CD1c-positive myeloid dendritic cell (primary cell): ENCODE results near the gene ATP2A3.
"Not testable (repeated sequence)": the region's sequence is repeated elsewhere in the genome, so short reads cannot be mapped to it uniquely, and the experiment has no call there.

ENCODE experiments used
- DNase-seq: peaks from one replicate; pipeline ENCODE4 v3.0.0-alpha.2; 2016; ENCODE audit errors: extremely low spot score

The ATP2A3 gene

DNA sequence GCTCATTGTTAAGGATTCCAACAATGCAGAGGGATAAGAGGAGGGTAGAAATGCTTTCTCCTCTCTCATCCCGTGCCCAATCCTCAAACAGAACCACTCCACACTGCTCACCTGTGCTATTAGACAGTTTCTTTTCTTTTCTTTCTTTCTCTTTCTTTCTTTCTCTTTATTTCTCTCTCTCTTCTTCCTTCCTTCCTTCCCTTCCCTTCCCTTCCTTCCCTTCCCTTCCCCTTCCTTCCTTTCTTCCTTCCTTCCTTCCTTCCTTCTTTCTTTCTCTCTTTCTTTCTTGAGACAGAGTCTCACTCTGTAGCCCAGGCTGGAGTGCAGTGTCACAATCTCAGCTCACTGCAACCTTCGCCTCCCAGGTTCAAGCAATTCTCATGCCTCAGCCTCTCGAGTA is 27.5 kb upstream of the ATP2A3 start:
- DNase-seq, result not testable (repeated sequence)

DNA sequence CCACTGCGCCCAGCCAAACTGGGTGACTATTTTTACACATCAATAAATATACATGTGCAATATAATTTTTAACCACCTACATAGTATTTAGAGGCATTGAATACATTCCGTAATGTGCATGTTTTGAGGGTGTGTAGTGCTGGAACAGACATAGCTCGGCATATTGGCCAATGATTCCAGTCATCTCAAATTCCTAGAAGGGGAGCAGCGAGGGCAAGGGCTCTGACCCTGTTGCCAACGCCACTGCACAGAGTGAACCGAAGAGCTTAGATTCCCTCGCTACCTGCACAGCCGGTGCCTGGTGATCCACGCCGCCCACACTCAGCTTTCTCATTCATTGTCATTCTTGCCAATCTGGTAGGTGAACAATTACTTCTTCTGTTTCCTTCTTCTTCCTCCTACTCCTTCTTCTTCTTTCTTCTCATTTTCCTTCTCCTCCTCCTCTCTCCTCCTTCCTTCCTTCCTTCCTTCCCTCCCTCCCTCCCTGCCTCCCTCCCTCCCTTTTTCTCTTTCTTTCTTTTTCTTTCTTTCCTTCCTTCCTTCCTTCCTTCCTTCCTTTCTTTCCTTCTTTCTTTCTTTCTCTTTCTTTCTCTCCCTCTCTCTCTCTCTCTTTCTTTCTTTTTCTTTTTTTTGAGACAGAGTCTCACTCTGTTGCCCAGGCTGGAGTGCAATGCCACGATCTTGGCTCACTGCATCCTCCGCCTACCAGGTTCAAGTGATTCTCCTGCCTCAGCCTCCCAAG is 26.3 kb upstream of the ATP2A3 start:
- DNase-seq, result no peak

DNA sequence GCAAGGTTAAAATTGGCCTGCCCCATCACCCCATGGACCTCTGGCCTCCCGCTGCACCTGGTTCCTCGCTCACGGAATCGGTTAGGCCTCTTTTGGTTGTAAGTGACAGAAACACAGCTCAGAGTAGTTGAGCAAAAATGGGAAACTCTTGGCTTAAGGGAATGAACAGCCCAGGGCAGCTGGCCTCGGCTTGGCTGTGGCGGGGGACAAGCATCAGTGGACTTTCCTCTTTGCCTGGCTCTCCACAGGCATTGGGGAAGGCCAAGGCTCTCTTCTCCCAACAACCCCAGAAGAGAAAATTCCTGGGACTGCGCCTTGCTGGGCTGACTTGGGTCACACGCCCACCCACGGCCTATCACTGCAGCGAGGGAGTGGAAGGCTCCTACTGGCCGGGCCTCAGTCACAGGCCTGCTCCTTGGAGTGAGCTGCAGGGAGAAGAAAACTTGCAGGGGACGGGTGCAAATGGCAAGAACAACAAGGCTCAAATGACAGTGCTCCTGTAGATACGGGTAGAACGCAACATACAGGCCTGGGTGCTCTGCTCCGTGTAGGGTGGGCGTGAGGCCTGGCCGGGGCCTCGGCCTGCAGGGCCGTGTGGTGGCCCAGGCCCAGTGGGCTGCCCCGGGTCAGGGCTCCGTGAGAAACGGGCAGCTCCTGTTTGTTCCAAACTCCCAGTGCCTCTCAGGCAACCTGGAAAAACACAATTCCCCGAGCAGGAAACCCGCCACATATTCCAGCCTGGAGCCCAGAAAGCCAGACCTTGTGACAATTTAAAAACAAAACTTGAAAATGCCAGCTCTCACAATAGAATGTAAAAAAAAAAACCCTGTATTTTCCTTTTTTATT is 25.0 kb upstream of the ATP2A3 start:
- no peak for DNase-seq

DNA sequence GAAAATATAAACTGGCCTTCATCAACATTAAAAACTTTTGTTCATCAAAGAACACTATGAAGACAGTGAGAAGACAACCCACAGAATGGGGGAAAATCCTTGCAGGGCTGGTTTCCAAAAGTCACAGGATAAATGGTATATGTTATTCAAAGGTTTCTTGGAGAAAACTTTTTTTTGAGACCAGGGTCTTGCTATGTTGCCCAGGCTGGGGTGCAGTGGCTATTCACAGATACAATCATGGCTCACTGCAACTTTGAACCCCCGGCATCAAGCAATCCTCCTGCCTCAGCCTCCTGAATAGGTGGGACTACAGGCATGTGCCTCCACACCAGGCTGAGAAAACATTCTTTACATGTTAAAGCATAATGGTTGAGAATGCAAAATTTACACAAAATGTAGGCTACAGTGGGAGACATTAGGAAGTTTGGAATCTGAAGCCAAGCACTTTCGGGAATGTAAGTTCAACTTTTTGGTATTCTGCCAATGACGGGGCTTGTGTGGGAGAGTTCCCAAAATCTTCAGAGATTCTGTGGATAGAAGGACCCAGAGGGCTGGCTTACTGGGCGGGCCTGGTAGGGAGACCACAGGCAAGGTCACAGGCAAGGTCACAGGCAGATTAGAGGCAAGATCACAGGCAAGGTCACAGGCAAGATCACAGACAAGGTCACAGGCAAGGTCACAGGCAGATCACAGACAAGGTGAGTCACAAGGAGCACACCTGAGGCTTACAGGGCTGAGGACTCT is 24.2 kb upstream of the ATP2A3 start:
- DNase-seq, result no peak

DNA sequence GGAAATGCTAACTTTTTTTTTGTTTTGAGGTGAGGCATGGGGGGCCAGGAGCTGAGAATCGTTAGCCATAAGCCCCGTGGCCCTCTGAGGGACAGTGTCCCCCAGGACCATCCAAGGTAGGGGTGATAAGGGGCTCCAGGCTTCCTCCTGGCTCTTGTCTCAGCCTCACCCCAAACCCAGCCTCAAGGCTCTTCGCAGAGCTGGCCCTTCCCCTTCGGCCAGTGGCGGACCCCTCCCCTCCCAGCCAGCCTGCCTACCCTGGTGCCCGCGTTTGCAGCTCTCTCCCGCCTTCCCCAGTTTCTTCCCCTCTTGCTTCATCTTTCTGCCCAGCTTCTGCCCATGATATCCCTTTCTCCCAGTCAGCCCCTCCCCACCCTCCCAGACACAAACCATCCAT is 22.7 kb upstream of the ATP2A3 start:
- DNase-seq, result no peak

DNA sequence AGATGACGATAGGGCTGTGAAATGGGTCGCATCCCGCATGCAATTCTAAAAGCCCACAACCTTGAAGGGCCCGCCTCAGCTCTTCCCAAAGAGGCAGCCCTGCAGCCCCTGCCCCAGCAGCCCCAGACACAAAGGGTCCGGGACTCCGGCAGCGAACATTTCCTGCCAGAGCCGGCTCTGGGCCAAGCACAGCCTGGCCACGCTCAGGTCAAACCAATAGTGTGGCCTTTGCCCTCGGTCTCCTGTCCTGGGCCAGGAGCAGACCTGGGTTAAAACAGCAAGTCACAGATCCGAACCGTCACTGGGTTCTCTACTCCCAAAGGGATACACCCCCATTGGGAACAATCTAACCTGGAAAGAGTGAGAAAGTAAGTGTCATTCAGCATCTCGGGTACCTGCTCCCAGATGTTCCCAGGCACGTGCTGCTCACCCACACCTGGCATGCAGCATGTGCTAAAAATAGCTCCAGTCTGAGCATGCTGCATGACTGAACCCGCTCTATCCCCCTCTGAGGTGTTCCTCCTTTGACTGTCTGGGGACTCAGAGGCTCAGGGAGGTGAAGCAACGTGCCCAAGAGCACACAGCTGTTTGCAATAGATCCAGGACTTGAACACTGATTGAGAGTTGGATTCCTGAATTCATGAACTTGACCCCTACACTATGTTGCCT is 22.2 kb upstream of the ATP2A3 start:
- DNase-seq, result no peak

DNA sequence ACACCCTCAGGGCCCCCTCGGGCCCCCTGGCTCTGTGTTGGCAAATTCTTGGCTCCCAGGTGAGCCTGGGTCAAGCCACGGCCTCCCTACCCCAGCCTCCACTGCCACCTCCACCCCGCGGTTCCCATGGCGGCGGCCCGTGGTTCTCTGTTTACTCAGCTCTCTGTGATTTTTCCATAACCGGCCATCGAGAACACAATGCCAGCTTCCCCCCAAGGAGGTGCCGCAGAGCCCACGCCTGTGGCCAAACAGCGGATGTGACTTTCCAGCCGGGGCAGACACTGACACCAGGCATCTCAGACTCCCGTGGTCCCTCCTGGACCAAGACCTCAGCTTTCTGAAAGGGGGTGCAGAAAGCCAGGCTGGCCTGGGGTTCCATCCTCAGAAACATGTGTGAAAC is 21.6 kb upstream of the ATP2A3 start:
- no peak for DNase-seq

DNA sequence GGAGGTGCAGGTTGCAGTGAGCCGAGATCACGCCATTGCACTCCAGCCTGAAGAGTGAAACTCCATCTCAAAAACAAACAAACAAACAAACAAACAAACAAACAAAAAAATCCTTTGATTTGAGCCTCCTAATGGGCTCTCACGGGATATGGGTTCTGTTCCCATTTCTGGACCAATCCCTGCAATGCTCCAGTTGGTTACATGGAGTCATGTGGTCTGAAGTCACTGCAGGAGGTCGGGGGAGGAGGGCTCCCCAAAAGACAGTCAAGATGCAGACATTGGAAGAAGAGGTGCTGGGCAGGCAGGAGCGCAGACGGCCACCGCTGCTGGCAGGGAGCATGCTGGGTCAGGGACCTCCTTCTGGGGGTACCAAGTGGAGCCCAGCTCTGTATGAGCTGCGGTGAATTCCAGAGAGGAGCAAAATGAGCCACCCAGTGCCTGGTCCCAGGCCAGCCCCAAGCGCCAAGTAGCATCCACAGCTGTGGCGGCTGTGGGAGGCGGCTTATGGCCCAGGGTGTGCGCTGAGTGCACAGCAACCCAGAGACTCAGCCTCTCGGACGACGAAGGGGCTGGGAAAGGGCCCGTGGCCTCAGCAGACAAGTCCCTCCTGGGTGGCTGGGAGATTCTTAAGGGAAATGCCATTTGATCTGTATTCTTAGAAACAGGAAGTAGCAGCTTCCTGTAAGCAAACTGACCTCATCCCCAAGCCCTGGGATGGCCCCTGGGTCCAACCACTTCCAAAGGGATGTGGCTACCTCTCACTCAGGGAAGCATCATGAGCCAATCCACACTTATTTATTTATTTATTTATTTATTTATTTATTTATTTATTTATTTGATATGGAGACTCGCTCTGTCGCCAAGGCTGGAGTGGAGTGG is 19.6 kb upstream of the ATP2A3 start:
- DNase-seq, result peak; percentile 84

DNA sequence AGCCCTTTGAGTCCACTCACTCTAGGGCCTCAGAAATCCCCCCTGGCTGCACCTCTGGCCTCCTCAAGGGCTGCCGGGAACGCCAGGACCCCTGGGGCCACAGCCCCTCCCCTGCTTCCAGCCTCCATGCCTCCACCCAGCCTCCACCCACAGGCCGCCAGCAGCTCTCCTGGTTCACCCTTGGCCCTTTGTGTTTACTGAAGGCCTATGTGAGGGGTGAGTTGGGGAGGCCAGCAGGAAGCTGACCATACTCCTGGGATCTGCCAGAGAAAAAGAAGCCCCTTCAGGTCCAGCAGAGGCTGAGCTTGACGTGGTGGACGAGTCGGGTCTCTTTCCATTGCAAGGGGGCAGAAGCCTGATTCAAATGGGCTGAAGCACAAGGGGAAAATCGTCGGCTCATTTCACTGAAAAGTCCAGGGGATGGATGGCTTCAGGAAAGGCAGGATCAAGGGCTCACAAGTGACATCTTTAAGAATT is 18.3 kb upstream of the ATP2A3 start:
- DNase-seq, result no peak

DNA sequence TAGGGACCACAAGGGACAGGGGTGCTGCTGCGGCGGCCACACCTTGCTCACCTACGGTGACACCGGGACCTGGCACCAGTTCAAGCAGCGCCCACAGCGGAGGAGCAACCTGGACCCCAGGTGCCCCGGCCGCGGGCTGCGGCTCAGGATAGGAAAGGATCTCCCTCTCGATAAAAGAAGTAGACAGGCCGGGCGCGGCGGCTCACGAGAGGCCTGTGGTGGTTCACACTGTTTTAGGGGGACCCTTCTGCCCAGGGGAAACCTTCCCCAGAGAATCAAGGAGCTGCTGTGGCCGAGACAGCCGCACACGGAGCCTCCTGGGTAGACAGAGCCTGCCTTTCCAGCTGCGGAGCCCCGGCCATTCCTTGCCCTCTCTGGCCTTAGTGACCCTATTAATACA is 17.9 kb upstream of the ATP2A3 start:
- no peak for DNase-seq

DNA sequence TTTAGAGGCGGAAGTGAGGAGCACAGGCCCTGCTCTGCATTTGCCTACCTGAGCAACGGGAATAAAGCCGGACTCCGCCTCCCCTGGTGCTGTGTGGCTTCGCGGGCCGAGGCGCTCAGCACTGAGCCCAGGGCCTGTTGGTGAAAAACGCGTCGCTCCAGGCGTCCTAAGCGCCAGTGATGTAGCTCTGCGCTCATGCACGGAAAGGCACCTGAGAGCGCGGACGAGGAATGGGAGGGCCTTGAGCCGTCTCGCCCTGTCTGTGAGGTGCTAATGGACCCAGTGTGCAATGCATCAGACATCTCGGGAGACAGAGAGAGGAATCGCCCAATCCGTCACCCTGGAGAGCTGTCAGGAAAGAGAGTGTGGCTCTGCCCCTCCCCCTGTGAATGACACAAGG is 17.2 kb upstream of the ATP2A3 start:
- DNase-seq, result no peak

DNA sequence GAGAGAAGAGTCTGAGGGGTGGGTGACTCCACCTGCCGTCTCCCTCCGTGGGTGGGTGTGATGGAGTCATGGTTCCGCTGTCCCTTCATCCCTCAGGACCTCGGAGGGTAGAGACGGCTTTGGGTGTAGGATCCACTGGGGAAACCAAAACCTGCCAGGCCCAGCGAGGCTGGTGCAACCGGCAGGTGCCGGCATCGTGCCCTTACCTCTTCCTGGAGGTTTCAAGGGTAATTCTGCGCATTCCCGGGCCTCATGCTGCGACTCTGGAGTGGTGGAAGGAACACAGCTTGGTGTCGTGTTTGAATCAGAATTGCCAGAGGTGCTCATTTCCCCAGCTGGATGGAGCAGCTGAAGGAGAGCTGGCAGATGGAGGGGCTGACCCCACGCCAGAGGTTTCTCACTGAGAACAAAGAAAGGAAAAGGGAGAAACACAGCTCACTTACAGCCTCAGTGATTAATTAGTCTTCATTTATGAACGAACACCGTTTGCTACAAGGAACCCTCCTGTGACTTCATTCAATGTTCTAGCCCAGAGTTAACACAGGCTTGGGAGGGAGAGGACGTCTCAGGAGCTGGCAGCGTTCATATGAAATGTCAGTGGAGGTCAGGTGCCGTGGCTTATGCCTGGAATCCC is 16.3 kb upstream of the ATP2A3 start:
- DNase-seq, result no peak

DNA sequence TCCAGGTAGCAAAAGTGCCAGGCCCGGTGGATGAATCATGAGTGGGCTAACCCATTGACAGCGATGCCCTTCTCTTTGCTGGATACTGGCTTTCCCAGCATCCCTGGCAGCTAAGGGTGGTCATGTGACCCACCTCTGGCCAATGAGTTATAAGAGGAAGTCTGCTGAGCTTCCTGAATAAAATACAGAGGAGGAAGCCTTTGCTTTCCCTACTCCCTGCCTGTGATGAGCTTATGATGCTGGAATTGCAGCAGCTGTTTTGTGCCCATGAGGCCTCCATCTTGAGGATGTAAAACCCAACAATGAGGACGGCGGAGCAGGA is 15.0 kb upstream of the ATP2A3 start:
- peak; percentile 27 for DNase-seq

DNA sequence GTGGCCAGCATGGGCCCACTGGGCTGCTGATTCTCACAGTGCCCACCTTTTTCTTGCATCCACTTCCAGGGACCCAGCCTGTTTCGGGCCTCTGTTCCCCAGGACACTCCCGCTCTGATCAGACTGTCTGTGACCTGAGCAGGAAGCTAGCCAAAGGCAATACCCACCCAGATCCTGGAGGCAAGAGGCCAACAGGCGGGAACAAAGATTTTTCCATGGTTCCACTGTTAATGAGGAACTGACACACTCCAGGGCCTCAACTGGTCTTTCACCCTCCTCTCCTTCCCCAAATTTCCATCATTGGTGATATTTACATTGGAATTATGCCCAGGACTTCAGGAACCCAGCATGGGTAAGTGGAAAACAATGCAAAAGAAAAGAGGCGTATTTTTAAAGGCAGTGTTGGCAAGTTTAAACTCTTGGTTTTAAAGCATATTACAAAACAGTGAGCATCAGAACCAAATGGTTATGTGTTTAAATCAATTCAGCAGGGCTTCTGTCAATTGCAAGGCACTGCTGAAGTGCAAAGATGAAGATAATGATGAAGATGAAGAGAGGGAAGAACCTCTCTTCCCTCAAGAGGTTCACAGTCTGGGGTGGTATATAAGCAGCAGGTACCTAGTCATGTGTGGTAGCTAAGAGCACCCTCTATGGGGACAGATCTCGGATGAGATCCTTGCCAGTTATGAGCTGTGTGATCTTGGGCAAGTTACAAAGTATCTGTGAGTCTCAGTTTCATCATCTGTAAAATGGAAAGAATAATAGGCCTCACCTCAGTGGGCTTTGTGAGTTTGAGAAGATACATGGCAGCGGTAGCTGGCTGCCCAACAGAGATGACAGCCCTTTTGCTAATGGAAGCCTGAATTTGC is 14.4 kb upstream of the ATP2A3 start:
- DNase-seq, result no peak

DNA sequence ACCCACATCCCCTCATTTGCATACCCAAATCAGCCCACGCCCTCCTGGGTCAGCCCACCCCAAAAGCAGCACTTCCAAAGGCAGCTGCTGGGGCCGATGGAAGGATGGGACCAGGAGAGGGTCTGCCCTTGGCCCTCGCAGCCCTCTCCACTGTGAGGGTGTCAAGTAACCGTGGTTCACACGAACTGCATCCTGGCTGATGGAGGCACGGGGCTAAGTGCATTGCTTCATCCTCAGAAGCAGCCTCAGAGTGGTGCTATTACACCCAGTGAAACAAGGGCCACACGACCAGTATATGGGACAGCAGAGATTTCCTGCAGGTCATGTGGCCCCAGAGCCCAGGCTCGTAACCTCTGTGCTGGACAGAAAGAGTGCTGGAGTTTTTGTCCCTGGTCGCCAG is 13.2 kb upstream of the ATP2A3 start:
- DNase-seq, result no peak

DNA sequence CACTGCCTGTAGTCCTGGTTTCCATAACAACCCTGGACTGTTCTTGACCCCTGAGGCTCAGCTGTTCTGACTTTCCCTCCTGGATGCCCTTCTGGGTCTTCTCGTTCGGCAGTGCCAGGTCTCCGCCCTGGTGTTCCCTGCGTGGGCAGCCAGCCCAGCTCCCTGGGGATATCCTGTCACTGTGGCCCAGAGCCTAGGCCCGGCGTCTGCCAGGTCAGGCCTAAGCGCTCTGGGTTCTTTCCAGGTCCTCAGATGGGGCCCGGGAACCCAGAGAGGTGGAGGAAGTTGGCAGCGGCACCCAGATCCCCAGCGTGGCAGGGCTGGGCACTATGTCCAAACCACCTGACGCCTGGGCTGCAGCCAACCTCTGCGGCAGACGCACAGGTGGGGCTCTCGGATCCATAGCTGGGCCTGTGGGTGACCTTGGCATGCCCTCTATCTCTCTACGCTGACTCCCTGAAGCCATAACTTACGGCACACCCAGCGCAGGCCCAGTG is 12.5 kb upstream of the ATP2A3 start:
- DNase-seq, result no peak

DNA sequence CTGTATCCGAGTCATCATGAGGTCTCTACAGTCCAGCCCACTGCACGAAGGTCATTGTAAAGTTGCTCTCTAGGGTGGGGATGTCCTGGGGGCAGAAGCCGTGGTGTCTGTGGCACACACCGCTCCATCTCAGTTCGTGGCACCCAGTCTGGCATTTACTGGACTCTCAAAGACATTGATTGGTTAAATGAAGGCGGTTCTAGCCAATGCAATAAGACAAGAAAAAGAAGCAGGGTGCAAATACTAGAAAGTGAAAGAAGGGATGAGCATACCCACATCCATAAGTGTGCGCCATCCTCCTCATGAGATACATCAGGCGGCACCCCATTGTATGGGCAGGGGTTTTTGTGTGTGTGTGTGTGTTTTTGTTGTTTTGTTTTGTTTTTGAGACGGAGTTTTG is 10.7 kb upstream of the ATP2A3 start:
- no peak for DNase-seq

DNA sequence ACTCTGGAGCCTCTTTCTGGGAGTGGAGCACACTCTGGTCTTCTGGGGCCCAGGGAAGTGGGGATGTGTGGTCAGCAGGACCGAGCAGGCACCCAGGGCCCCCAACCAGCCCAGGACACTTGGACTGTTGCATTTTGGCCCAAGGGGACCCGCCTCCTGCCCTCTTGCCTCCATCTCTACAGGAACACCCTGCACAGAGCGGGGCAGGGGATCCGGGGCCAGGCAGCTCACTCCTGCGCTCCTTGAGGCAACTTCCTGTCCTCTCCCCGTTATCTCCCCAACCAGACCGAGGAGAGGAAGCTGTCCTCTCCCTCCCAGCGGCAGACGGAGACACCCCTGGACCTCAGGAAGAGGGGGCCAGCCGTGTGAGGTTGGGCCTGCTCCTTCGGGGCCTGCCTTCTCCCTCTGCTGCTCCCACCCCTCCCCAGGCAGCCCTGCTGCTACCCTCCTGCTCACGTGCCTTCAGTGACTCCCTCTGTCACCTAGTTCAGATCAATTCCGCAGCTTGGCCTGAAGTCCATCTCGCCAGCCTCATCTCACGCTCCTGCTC is 10.0 kb upstream of the ATP2A3 start:
- peak; percentile 31 for DNase-seq

DNA sequence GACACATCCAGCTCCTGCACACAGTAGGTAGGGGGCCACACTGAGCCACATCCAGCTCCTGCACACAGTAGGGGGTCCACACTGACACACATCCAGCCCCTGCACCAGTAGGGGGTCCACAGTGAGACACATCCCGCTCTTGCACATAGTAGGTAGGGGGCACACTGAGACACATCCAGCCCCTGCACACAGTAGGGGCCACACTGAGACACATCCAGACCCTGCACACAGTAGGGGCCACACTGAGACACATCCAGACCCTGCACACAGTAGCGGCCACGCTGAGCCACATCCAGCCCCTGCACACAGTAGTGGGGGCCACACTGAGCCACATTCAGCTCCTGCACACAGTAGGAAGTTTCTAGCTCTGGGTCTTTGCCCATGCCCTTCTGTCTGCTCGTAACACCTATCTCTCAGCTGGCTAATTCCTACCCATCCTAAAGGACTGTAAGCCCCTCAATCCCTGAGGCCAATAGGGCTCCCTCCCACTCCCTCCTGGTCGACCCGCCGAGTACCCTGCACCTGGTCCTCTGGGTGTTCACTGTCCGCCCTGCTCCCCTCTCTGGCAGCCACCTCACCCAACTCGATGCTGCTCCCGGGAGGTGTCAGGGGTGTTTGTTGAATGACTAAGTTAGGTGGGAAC is 9.4 kb upstream of the ATP2A3 start:
- no peak for DNase-seq
